GM20000 (cell line): Measurements from ENCODE around the gene VPS52.

Experiments used
- DNase-seq: peaks from one replicate; pipeline ENCODE4 v3.0.0; 2012; ENCODE audit warnings: low spot score
- TF ChIP-seq, protein P1 (sequence below): IDR thresholded peaks from 2 replicates; pipeline ENCODE4 v1.5.1; 2012; ENCODE audit warnings: mild to moderate bottlenecking, control low read depth; ENCODE audit errors: extremely low read depth, missing control alignments

VPS52 gene

DNA sequence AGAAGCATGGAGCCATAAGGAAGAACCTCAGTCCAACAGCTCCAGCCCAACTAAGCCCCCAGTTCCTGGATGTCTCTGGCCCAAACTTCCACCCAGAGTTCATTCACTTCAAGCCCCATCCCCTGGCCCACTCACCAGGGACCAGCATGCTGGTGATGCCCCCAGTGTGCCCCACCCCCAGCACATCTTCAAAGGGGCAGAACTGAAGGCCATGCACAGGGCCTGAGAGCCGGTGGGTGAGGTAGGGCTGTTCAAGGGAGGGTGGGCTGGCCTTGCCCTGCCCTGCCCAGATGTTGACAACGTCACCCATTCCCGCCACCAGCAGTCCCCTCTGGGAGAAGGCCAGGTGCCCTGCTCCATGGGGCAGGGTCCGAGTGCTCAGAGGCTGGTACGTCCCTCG, 8.9 kb upstream of the VPS52 start:
- TF ChIP-seq, protein P1, sequence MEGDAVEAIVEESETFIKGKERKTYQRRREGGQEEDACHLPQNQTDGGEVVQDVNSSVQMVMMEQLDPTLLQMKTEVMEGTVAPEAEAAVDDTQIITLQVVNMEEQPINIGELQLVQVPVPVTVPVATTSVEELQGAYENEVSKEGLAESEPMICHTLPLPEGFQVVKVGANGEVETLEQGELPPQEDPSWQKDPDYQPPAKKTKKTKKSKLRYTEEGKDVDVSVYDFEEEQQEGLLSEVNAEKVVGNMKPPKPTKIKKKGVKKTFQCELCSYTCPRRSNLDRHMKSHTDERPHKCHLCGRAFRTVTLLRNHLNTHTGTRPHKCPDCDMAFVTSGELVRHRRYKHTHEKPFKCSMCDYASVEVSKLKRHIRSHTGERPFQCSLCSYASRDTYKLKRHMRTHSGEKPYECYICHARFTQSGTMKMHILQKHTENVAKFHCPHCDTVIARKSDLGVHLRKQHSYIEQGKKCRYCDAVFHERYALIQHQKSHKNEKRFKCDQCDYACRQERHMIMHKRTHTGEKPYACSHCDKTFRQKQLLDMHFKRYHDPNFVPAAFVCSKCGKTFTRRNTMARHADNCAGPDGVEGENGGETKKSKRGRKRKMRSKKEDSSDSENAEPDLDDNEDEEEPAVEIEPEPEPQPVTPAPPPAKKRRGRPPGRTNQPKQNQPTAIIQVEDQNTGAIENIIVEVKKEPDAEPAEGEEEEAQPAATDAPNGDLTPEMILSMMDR, result no peak
- no peak for DNase-seq

DNA sequence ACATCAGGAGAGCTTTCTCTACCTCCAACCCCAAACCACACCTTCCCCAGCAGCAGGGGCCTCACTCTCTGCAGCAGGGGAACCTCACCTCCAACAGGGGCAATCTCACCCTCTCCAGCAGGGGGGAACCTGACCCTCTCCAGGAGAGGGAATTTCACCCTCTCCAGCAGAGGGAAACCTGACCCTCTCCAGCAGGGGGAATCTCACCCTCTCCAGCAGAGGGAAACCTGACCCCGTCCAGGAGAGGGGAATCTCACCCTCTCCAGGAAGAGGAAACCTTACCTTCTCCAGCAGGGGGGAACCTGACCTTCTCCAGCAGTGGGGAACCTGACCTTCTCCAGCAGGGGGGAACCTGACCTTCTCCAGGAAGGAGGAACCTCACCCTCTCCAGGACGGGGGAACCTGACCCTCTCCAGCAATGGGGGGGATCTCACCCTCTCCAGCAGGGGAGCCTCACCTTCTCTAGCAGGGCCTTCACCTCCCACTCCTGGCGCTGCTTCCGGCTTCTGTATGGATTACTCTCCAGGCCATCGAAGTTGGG, 8.4 kb upstream of the VPS52 start:
- DNase-seq, result no peak
- TF ChIP-seq, protein P1, result no peak

DNA sequence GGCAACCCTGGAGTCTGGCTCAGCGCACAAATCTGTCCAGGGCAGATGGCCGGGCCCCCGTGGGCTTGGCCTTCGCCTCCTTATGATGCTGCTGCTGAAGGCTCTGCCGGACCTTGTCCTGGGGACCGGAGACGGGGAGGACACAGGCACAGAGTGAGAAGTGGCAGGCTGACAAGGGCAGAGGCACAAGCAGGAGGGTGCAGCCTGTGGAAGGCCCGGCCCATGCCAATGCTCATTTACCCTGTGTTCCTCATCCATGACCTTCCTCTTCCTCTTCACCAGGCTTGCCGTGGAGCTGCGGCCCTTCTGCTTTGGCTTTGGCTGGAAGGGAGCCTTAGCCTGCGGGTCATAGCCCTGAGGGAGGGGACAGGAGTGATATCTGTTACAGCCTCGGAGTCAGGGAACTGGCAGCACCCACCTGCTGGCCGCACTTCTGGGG, 7.6 kb upstream of the VPS52 start:
- TF ChIP-seq, protein P1, result no peak
- no peak for DNase-seq

DNA sequence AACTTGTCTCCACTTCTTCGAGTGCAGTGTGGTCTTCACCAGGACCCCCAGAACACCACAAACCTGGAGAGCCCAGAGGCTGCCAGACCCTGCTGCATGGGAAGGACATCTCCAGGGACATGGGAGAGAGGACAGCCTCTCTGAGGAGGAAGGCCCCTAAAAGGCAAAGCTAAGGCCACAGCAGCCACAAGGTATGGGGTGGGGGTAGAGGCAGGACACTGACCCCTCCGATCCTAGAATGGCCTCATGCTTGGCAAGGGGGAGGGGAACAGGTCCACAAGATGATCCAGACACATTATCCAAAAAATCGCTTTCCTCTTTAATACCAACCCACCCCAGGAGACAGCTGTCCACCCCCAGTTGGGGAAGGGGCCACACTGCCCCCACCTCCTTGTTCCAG, 7.1 kb upstream of the VPS52 start:
- DNase-seq, result no peak
- TF ChIP-seq, protein P1, result no peak

DNA sequence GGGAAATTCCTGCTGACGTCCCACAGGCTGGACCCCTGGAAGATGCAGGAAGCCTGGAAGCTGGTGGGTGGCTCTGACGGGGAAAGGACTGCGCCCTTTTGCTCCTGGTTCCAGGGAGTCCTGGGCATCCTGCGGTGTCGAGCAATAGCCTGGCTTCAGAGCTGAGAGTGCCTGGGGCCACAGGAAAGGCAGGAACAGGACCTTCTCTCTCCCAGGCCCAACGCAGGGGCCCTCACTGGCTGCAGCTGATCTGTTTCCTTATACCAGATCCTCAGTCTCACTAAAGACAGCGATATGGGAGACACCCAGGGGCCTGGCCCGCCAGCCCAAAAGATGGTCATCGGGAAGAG, 6.7 kb upstream of the VPS52 start:
- no peak for DNase-seq
- TF ChIP-seq, protein P1, result no peak

DNA sequence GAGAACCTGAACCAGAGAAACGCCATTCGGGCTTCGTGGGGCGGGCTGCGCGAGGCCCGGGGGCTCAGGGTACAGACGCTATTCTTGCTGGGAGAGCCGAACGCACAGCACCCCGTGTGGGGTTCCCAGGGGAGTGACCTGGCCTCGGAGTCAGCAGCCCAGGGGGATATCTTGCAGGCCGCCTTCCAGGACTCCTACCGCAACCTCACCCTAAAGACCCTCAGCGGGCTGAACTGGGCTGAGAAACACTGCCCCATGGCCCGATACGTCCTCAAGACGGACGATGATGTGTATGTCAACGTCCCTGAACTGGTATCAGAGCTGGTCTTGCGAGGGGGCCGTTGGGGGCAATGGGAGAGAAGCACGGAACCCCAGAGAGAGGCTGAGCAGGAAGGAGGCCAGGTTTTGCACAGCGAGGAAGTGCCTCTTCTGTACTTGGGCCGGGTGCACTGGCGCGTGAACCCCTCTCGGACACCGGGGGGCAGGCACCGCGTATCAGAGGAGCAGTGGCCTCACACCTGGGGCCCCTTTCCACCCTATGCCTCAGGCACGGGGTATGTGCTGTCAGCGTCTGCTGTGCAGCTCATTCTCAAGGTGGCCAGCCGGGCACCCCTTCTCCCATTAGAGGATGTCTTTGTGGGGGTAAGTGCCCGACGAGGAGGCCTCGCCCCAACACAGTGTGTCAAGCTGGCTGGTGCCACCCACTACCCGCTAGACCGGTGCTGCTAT, 6.2 kb upstream of the VPS52 start:
- TF ChIP-seq, protein P1, result no peak
- DNase-seq, result peak; percentile 47

DNA sequence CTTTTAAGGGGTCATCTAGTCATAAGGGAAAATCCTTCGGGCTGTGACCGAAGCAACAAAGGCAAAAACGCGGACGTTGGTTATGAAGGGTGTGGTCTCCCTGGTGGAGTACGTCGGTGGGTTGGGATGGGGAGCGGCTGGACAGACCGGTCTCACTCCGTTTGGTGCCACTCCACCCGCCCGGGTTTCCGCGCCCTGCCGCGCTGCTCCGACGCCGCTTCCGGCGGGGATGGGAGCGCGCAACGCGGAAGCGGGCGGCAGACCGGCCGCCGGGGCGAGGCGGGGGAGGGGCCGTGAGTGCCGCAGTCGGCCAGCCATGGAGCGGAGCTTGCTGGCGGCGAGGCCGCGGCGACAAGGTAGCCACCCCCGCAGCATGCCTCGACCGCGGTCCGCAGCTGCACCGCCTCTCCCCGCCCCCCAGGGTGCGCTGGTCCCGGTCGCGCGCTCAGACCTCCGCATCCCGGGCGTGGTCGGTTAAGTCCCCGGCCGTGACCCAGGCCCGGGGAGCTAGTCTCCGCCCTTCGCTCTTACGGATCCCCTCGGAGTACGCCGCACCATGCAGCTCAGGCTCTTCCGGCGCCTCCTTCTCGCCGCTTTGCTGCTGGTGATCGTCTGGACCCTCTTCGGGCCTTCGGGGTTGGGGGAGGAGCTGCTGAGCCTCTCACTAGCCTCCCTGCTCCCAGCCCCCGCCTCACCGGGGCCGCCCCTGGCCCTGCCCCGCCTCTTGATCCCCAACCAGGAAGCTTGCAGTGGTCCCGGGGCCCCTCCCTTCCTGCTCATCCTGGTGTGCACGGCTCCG, 5.4 kb upstream of the VPS52 start, which contains the start of gene B3GALT4:
TSS of gene B3GALT4 (plus strand) at position 260 of the 799 bp plus-strand sequence. CDS start at position 557, 297 bp downstream.
- TF ChIP-seq, protein P1, result peak; percentile 13
- DNase-seq, result peak; percentile 89
